Kidney epithelial cell (primary cell): ENCODE measurements around the gene YAE1. TPM values are rescaled to one million over a fixed set of nuclear protein-coding genes. Genes with fewer than 3 reads are reported as not detected.

Experiments used
- DNase-seq: peaks from one replicate; pipeline ENCODE4 v3.0.0-alpha.2; 2010; ENCODE audit warnings: low read depth
- H3K27me3 ChIP-seq: 2 replicates; pipeline ENCODE4 v1.6.0; 2011; ENCODE audit warnings: low read length; ENCODE audit not compliant: control insufficient read depth, insufficient read depth
- H3K36me3 ChIP-seq: 2 replicates; pipeline ENCODE4 v1.5.1; 2011; ENCODE audit warnings: low read length; ENCODE audit not compliant: control insufficient read depth, insufficient read depth
- H3K4me3 ChIP-seq: 2 replicates; pipeline ENCODE4 v1.5.1; 2011; ENCODE audit warnings: low read depth, mild to moderate bottlenecking, control low read depth, low read length
- total RNA-seq: library from RNA; depleted of rRNA; stranded (reverse); fragments of >200 nt; gene quantifications from 2 replicates; pipeline ENCODE4 v1.2.3, GENCODE V29; 2015
- TF ChIP-seq, protein P1 (sequence below): IDR thresholded peaks from 2 replicates; pipeline ENCODE4 v1.5.1; 2011; ENCODE audit warnings: mild to moderate bottlenecking, moderate library complexity, low read length, control low read depth, inconsistent platforms; ENCODE audit not compliant: insufficient read depth, poor library complexity, severe bottlenecking

Gene YAE1
- total RNA-seq, 1 donor from 2014 or later, result 18.1 TPM

DNA sequence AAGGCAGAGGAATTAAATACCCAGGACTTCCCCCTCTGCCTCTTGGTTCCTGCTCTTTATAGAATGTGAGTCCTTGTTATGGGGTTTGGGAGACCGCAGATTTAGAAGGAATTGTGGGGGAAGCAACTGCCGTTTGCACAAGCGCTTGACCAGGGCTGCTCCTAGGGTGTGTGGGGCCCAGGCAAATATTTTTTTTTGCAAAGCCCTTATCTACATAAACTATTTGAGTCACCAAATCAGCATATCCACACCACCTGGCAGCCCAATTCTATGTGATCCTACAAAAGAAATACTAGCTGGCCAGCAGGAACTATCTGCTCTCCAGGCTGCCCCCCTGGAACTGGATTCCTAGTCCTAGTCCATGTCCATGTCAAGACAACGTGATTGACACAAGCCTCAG is 33.4 kb upstream of the YAE1 start:
- Histone ChIP-seq H3K27me3 (no peaks in the 10 kb centered on the region), H3K4me3 (no peak overlapping the region), H3K36me3 (no peaks in the 10 kb centered on the region)
- TF ChIP-seq, protein P1, sequence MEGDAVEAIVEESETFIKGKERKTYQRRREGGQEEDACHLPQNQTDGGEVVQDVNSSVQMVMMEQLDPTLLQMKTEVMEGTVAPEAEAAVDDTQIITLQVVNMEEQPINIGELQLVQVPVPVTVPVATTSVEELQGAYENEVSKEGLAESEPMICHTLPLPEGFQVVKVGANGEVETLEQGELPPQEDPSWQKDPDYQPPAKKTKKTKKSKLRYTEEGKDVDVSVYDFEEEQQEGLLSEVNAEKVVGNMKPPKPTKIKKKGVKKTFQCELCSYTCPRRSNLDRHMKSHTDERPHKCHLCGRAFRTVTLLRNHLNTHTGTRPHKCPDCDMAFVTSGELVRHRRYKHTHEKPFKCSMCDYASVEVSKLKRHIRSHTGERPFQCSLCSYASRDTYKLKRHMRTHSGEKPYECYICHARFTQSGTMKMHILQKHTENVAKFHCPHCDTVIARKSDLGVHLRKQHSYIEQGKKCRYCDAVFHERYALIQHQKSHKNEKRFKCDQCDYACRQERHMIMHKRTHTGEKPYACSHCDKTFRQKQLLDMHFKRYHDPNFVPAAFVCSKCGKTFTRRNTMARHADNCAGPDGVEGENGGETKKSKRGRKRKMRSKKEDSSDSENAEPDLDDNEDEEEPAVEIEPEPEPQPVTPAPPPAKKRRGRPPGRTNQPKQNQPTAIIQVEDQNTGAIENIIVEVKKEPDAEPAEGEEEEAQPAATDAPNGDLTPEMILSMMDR, result no peak
- DNase-seq, result no peak

DNA sequence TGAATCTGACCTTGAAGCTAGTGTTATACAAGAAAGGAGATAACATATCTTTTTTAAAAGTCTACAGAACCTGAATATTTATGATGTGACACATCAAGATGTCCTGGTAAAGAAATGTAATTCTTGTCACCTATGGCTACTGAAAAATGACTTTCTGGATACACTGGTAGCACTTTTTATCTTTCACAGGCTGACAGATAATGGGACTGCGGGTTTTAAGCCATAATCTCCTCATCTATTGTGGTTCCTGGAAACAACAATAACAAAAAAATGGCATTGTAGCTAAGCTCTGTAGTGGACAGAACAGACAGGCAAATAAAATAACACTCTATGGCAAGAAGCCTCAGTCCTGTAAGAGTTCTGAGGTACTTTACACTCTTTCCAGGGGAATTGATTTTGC is 31.6 kb upstream of the YAE1 start:
- no peak for DNase-seq
- TF ChIP-seq, protein P1, result no peak
- Histone ChIP-seq H3K36me3 (no peaks in the 10 kb centered on the region), H3K27me3 (no peaks in the 10 kb centered on the region), H3K4me3 (no peak overlapping the region)

GRCh38 chr7:39535064-39535463 is 31.1 kb upstream of the YAE1 start:
- no peak for DNase-seq
- Histone ChIP-seq H3K4me3 (no peak overlapping the region), H3K36me3 (no peaks in the 10 kb centered on the region), H3K27me3 (peaks cover 2% of the 10 kb centered on the region)
- TF ChIP-seq, protein P1, result no peak

- TF ChIP-seq, protein P1, result no peak
- no peak for DNase-seq
- no peaks in the 10 kb centered on the region for H3K36me3 ChIP-seq
Observed at GRCh38 chr7:39535720-39536119, 30.5 kb upstream of the YAE1 start.

GRCh38 chr7:39536951-39537350 is 29.3 kb upstream of the YAE1 start:
- peaks cover 2% of the 10 kb centered on the region for H3K27me3 ChIP-seq
- no peak overlapping the region for H3K4me3 ChIP-seq
- TF ChIP-seq, protein P1, result no peak
- H3K36me3 ChIP-seq, result no peaks in the 10 kb centered on the region
- DNase-seq, result no peak

More at GRCh38 chr7:39535720-39536119, 30.5 kb upstream of the YAE1 start:
- H3K27me3 ChIP-seq, result peaks cover 2% of the 10 kb centered on the region
- H3K4me3 ChIP-seq, result no peak overlapping the region

DNA sequence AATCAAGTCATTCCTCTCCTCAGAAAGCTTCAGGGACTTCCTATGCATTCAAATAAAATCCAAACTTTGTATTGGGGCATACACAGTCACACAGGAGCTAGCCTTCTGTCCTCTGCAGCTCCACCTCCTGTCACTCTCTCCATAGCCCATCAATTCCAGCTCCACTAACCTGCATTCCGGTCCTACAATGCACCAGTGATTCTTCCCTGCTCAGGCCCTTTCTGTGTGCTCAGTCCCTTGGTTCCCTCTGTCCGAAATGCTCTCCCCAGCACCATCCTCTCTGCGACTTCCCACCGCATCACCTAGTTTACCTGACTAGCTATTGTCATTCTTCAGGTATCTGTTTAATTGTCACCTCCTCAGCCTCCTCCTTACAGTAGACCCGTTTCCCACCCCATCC is 26.4 kb upstream of the YAE1 start:
- DNase-seq, result no peak
- TF ChIP-seq, protein P1, result no peak
- Histone ChIP-seq H3K36me3 (no peaks in the 10 kb centered on the region), H3K27me3 (peaks cover 4% of the 10 kb centered on the region), H3K4me3 (no peak overlapping the region)
